Ovary (tissue), 3 donors: ENCODE data around the gene ARHGEF12.

ENCODE experiments used
- CTCF ChIP-seq, 3 donors: fragments of 450-650 bp in 2 of 3; fragments of 200-600 bp in 1 of 3; IDR thresholded peaks; one replicate each; pipeline versions ENCODE4 v1.5.1 to v1.8.0; 2016 to 2022; ENCODE audit warnings: antibody characterized with exemption in 3 of 3, mild to moderate bottlenecking in 1 of 3
- EP300 ChIP-seq: sonication (generic); formaldehyde crosslinking; IDR thresholded peaks from one replicate; pipeline ENCODE4 v1.6.1; 2017; ENCODE audit warnings: antibody characterized with exemption
- POLR2A ChIP-seq: fragments of 450-650 bp; IDR thresholded peaks from one replicate; pipeline ENCODE4 v1.6.1; 2017; ENCODE audit warnings: antibody characterized with exemption, mild to moderate bottlenecking, moderate library complexity
- donor health status: DM: no; HTN: no; CAD: no.

GRCh38 chr11:120518356-120518755 lies 182.1 kb downstream of the ARHGEF12 start:
- no peak for TF ChIP-seq POLR2A
- TF ChIP-seq CTCF (IDR thresholded peaks at IDR 0.05) = no peak
- no peak for TF ChIP-seq EP300
